Heart right ventricle (tissue), 16 donors: ENCODE data around the gene SCUBE1. TPM values are rescaled to one million over a fixed set of nuclear protein-coding genes. Genes with fewer than 3 reads are reported as not detected.

ENCODE experiments used
- ATAC-seq, 8 donors: fragments of 200-7000 bp; cut with Tn5 transposase; one replicate each; pipeline ENCODE4 v1.9.1; 2020; ENCODE audit warnings: mild to moderate bottlenecking in 8 of 8, moderate library complexity in 8 of 8, moderate number of reproducible peaks in 1 of 8
- DNase-seq, 2 donors: peaks; one replicate each; pipeline ENCODE4 v3.0.0-alpha.2; 2020
- H3K27ac ChIP-seq, 10 donors: fragments of 200-600 bp; sonication (generic) in 2 of 10; one replicate each; pipeline versions ENCODE4 v1.5.0 to v1.8.0; 2020 to 2022; ENCODE audit warnings: mild to moderate bottlenecking in 3 of 10
- H3K27me3 ChIP-seq, 7 donors: fragments of 200-600 bp; one replicate each; pipeline ENCODE4 v1.8.0; 2021 to 2022; ENCODE audit warnings: mild to moderate bottlenecking in 2 of 7
- H3K36me3 ChIP-seq, 9 donors: fragments of 200-600 bp; sonication (generic) in 1 of 9; one replicate each; pipeline versions ENCODE4 v1.5.0 to v1.8.0; 2020 to 2022; ENCODE audit warnings: mild to moderate bottlenecking in 2 of 9
- H3K4me1 ChIP-seq, 9 donors: fragments of 200-600 bp; sonication (generic) in 1 of 9; one replicate each; pipeline versions ENCODE4 v1.5.0 to v1.8.0; 2020 to 2022; ENCODE audit warnings: mild to moderate bottlenecking in 4 of 9
- H3K4me3 ChIP-seq, 10 donors: fragments of 200-600 bp; sonication (generic) in 2 of 10; one replicate each; pipeline versions ENCODE4 v1.5.0 to v1.8.0; 2020 to 2022; ENCODE audit warnings: mild to moderate bottlenecking in 7 of 10, moderate library complexity in 2 of 10
- H3K9me3 ChIP-seq, 11 donors: fragments of 200-600 bp in 10 of 11; sonication (generic) in 2 of 11; one replicate each; pipeline versions ENCODE4 v1.5.0 to v1.8.0; 2013 to 2022; ENCODE audit warnings: mild to moderate bottlenecking in 2 of 11, control low read depth in 1 of 11, moderate library complexity in 1 of 11
- WGBS, 2 donors: extraction: QIAGEN DNeasy Blood & Tissue Kit; methylation state at CpG; one replicate each; pipeline ENCODE4 v1.1.7; 2013; ENCODE audit warnings: inconsistent platforms in 1 of 2; 5-methylcytosine and 5-hydroxymethylcytosine counted together
- intact Hi-C, 10 donors: fragments of 100-400 bp; cut with DNase I; formaldehyde crosslinking; loops; one replicate each; pipeline versions ENCODE4 v1.11.1 to v1.14.2; 2022
- polyA plus RNA-seq, 2 donors: library from polyadenylated mRNA; stranded (reverse); fragments of 200-250 nt; gene quantifications; one replicate each; pipeline ENCODE4 v1.2.3, GENCODE V29; 2013
- total RNA-seq, 10 donors: library from RNA; stranded (reverse); fragmentation: NEBNext Ultra II Directional in 3 of 10; extraction: Animal tissue kit (Norgen Biotek cat#: 25700) in 3 of 10; gene quantifications; one replicate each; pipeline versions ENCODE4 v1.2.1 to v1.2.4, GENCODE V29; 2021 to 2023
- TF ChIP-seq, protein P1 (sequence below), 9 donors: fragments of 200-600 bp; sonication (generic) in 2 of 9; IDR thresholded peaks; one replicate each; pipeline versions ENCODE4 v1.5.0 to v1.8.0; 2021 to 2022; ENCODE audit warnings: antibody characterized with exemption in 9 of 9, mild to moderate bottlenecking in 5 of 9, moderate library complexity in 1 of 9
- donor health status: Arrhythmogenic right ventricular cardiomyopathy.
- donor health status: ischemic (EF 13 %, LVEDD 7.1; RV severe dilation, severe dysfunction).
- donor health status: healthy with polysubstance abuse.
- donor health status: DM: no; HTN: yes; CAD: no.
- donor health status: DM: no; HTN: no; CAD: no.
- donor health status: ischemic (EF 25% LVEDD 6.9; RV normal size, moderate dysfunction).
- donor health status: ischemic (EF 25% LVEDD 5.7; RV mildly dilated, moderate dysfunction).
- donor health status: healthy.
- donor health status: DM: yes; HTN: yes; CAD: no.
- donor health status: Ischemic cardiomyopathy.
- donor health status: ischemic (EF 35%, LVEDD 5.7; RV mildly dilated, moderate dysfunction).
- donor health status: nonischemic (EF 11% LVEDD 7.7; RV severe dilation, severe dysfunction).
- donor health status: DM: yes; HTN: yes; CAD: no.
- donor health status: PGD.
- donor health status: ischemic (EF 29% LVEDD 5.4; RV normal size, mild dysfunction).
- donor health status: nonischemic (EF 23%, LVEDD 6.1; RV moderate dilation, normal function).

SCUBE1 gene
- total and polyA plus RNA-seq, 12 donors, result 0.01 to 0.60 (median 0.13) TPM; not detected in 1

DNA sequence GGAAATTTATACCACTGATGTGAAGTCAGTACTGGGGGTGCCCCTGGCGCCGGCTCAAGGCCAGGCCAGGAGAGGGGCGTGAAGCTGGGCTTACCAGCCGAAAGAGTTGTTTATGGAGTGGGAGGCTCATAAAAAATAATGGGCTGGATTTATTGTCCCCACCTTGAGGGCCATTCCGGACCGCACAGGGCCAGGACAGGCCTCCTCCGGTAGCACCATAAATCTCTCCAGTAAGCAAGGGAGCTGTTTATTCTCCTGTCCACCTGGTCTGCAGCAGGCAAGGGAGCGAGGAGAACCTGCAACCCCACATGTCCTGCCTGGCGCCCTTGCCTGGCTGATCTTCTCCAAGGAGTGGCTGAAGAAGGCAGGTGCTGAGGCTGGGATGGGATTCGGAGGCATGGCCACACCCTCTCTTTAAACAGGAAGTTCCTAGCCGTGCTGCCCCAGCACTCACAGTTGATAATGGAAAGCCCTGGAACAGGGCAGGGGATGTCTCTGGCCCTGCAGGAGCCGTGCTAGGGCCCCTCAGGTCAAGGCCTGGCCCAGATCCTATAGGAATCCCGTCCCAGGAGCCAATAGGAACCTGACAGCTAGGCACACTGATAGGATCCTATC lies 65.1 kb downstream of the SCUBE1 start:
- ATAC-seq, result no peak
- Histone ChIP-seq H3K4me3 (no peak overlapping the region), H3K27me3 (peaks cover 0 to 43% (median 7%) of the 10 kb centered on the region in 7 donors), H3K27ac (no peak overlapping the region), H3K36me3 (no peaks in the 10 kb centered on the region), H3K9me3 (no peaks in the 10 kb centered on the region), H3K4me1 (no peaks in the 10 kb centered on the region)
- intact Hi-C loops, result loop anchor here in 3 of 10 donors (2.0 to 10.0 kb wide), 3 partner anchors 69 to 107 kb away; no protein-coding TSS in a partner anchor
- no peak for DNase-seq
- TF ChIP-seq, protein P1, sequence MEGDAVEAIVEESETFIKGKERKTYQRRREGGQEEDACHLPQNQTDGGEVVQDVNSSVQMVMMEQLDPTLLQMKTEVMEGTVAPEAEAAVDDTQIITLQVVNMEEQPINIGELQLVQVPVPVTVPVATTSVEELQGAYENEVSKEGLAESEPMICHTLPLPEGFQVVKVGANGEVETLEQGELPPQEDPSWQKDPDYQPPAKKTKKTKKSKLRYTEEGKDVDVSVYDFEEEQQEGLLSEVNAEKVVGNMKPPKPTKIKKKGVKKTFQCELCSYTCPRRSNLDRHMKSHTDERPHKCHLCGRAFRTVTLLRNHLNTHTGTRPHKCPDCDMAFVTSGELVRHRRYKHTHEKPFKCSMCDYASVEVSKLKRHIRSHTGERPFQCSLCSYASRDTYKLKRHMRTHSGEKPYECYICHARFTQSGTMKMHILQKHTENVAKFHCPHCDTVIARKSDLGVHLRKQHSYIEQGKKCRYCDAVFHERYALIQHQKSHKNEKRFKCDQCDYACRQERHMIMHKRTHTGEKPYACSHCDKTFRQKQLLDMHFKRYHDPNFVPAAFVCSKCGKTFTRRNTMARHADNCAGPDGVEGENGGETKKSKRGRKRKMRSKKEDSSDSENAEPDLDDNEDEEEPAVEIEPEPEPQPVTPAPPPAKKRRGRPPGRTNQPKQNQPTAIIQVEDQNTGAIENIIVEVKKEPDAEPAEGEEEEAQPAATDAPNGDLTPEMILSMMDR (IDR thresholded peaks at IDR 0.05), result no peak
- 79 to 84% methylated on average over 13 of the region's 13 CpGs for WGBS, 2 donors

DNA sequence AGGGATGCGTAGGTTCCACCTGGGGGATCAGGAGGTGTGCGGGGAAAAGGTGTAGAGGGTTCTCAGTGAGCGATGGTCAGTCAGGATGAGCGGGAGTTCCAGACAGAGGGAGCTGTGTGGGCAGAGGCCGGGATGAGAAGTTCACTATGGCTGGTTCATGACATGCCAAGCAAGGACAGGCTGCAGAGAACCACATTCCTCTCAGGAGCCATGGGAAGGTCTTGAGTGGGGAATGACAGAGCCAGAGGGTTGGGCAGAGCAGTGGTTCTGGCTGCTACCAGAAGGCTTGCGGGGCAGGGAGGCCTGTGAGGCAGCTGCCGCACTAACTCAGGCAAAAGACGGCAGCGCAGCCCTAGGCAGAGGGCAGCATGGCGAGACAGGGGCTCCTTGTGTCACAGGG lies 66.1 kb downstream of the SCUBE1 start:
- Histone ChIP-seq H3K27me3 (peaks cover 0 to 45% (median 2%) of the 10 kb centered on the region in 7 donors), H3K4me1 (no peaks in the 10 kb centered on the region), H3K36me3 (no peaks in the 10 kb centered on the region), H3K27ac (no peak overlapping the region), H3K9me3 (no peaks in the 10 kb centered on the region), H3K4me3 (no peak overlapping the region)
- DNase-seq, result no peak
- no peak for ATAC-seq
- intact Hi-C loops, result loop anchor here in 3 of 10 donors (2.0 to 10.0 kb wide), 3 partner anchors 70 to 108 kb away; no protein-coding TSS in a partner anchor
- WGBS, 2 donors, result 96 to 97% methylated on average over 10 of the region's 10 CpGs
- TF ChIP-seq, protein P1 (IDR thresholded peaks at IDR 0.05), result no peak

GRCh38 chr22:43276321-43276720 lies 66.9 kb downstream of the SCUBE1 start:
- Histone ChIP-seq H3K4me1 (no peaks in the 10 kb centered on the region), H3K4me3 (no peak overlapping the region), H3K27ac (no peak overlapping the region), H3K9me3 (no peaks in the 10 kb centered on the region), H3K36me3 (no peaks in the 10 kb centered on the region), H3K27me3 (peaks cover 0 to 43% (median 4%) of the 10 kb centered on the region in 7 donors)
- intact Hi-C loops, result loop anchor here in 3 of 10 donors (2.0 to 10.0 kb wide), 3 partner anchors 71 to 108 kb away; no protein-coding TSS in a partner anchor
- no peak for DNase-seq
- TF ChIP-seq, protein P1 (IDR thresholded peaks at IDR 0.05), result no peak
- WGBS, 2 donors, result 68 to 76% methylated on average over 12 of the region's 12 CpGs
- ATAC-seq, result no peak

DNA sequence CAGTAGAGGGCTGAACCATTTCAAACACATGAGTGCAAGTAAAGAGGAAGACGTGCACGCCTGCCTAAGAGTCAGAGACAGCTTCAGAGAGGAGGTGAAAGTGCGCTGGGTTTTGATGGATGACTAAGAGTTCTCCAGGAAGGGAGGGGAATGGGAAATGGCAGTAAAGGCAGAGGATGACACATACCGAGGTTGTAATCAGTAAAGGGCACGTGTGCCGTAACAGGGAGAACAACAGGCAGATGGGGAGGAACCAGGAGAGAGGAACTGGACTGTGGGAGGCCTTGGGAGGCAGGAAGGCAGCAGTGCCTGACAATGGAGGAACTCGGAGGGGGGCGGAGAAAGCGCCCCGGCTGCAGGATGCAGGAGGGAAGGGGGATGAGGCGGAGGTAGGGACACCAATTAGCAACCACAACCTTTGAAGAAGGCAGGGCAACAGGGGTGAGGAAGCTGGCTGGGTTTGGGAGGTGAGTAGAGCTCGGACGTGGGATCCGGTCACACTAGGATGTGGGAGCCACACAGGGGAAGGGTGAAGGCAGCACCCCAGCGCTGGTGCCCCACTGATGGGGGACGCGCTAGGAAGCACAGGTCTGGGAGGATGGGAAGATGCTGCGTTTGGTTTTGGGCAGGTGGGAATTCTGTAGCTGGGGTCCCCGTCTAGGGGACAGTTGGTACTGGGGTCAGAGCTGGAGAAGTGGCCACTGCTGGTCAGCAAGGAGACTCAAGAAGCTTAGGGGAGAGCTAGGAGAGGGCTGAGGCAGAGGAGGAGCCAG lies 67.4 kb downstream of the SCUBE1 start:
- Histone ChIP-seq H3K36me3 (no peaks in the 10 kb centered on the region), H3K4me1 (no peaks in the 10 kb centered on the region), H3K27me3 (peaks cover 0 to 46% (median 4%) of the 10 kb centered on the region in 7 donors), H3K27ac (no peak overlapping the region), H3K9me3 (no peaks in the 10 kb centered on the region), H3K4me3 (no peak overlapping the region)
- TF ChIP-seq, protein P1 (IDR thresholded peaks at IDR 0.05), result no peak
- ATAC-seq, result peak in 1 of 8 donors; percentile 29
- WGBS, 2 donors, result 53 to 66% methylated on average over 19 of the region's 19 CpGs
- no peak for DNase-seq
- intact Hi-C loops, result loop anchor here in 5 of 10 donors (2.0 to 10.0 kb wide), 4 partner anchors 69 to 109 kb away; no protein-coding TSS in a partner anchor
